H1 (cell line): ENCODE results near the gene ADRA2A. TPM values are rescaled to one million over a fixed set of nuclear protein-coding genes. Genes with fewer than 3 reads are reported as not detected.

Experiments used
- CHD1 ChIP-seq: IDR thresholded peaks from 2 replicates; pipeline ENCODE4 v1.6.1; 2012; ENCODE audit warnings: low read depth, low read length, improper control_type of control experiment
- CHD7 ChIP-seq: fragments of 300-600 bp; sonication (generic); IDR thresholded peaks from 2 replicates; pipeline ENCODE4 v1.7.1; 2012; ENCODE audit warnings: low read length, moderate library complexity, mild to moderate bottlenecking, inconsistent platforms; ENCODE audit not compliant: insufficient replicate concordance
- EGR1 ChIP-seq: IDR thresholded peaks from 2 replicates; pipeline ENCODE4 v1.6.1; 2011; ENCODE audit warnings: low read depth, low read length, borderline replicate concordance
- EP300 ChIP-seq, 2 experiments: IDR thresholded peaks; 1 replicate in 1 of 2; 2 replicates in 1 of 2; pipeline ENCODE4 v1.6.1; 2011 to 2012; ENCODE audit warnings: low read depth in 2 of 2, low read length in 2 of 2, mild to moderate bottlenecking in 2 of 2, borderline replicate concordance in 1 of 2, inconsistent platforms in 1 of 2, moderate library complexity in 1 of 2
- FOSL1 ChIP-seq: IDR thresholded peaks from 2 replicates; pipeline ENCODE4 v1.6.1; 2011; ENCODE audit warnings: mild to moderate bottlenecking, low read depth, low read length, moderate library complexity; ENCODE audit not compliant: insufficient read depth
- GABPA ChIP-seq: IDR thresholded peaks from 2 replicates; pipeline ENCODE4 v1.6.1; 2011; ENCODE audit warnings: mild to moderate bottlenecking, low read length, moderate library complexity, borderline replicate concordance; ENCODE audit not compliant: insufficient read depth
- HDAC6 ChIP-seq: IDR thresholded peaks from one replicate; pipeline ENCODE4 v1.7.1; 2012; ENCODE audit warnings: low read depth, mild to moderate bottlenecking, inconsistent platforms, low read length, moderate library complexity
- NRF1 ChIP-seq: IDR thresholded peaks from 2 replicates; pipeline ENCODE4 v1.6.1; 2011; ENCODE audit warnings: mild to moderate bottlenecking, low read depth, low read length, improper control_type of control experiment
- TCF12 ChIP-seq: IDR thresholded peaks from 2 replicates; pipeline ENCODE4 v1.6.1; 2011; ENCODE audit warnings: low read depth, mild to moderate bottlenecking, low read length
- polyA plus RNA-seq, 7 experiments: library from polyadenylated mRNA; depleted of rRNA in 3 of 7; stranded (reverse) in 5 of 7; unstranded in 2 of 7; fragments of >200 nt in 5 of 7; fragments of 200-250 nt in 2 of 7; gene quantifications; 1 replicate in 5 of 7; 2 replicates in 1 of 7; 4 replicates in 1 of 7; pipeline versions ENCODE4 v1.2.1 to v1.2.3, GENCODE V29; 2011 to 2013; ENCODE audit warnings: missing spikeins in 2 of 7, mixed read lengths in 2 of 7
- total RNA-seq: library from RNA; stranded (reverse); fragmentation: NEBNext Ultra II Directional; extraction: Animal tissue kit (Norgen Biotek cat#: 25700); gene quantifications from 2 replicates; pipeline ENCODE4 v1.2.1, GENCODE V29; 2021

Gene ADRA2A
- total and polyA plus RNA-seq, 2 of the 8 experiments (the other 6 are each of a cell fraction or from before 2014, with no cell fraction given): 5.9 to 6.2 TPM

GRCh38 chr10:111076682-111077478 lies at the start of gene ADRA2A (continued):
- TF ChIP-seq CHD7: no peak
- no peak for TF ChIP-seq EP300 (IDR thresholded peaks at IDR 0.05; ENCODE audit: borderline replicate concordance in 1 of 2, low read depth in 2 of 2, low read length in 2 of 2)
- no peak for TF ChIP-seq HDAC6
- TF ChIP-seq CHD1: no peak
- TF ChIP-seq EGR1: no peak
- 0 out of 2 replicates have a peak, but pooled peaks have one; percentile 17 for TF ChIP-seq GABPA
- no peak for TF ChIP-seq TCF12
- no peak for TF ChIP-seq FOSL1
- no peak for TF ChIP-seq NRF1
